WTC11 (cell line): ENCODE data around the gene DLG5. TPM values are rescaled to one million over a fixed set of nuclear protein-coding genes. Genes with fewer than 3 reads are reported as not detected.

ENCODE experiments used
- ATAC-seq: fragments of 200-7000 bp; cut with Tn5 transposase; 2 replicates; pipeline ENCODE4 v1.10.0; 2021; ENCODE audit warnings: mild to moderate bottlenecking, moderate library complexity
- CTCF ChIA-PET: fragments of 300-600 bp; sonication (Branson Sonifier 250); formaldehyde crosslinking; loops from one replicate; lab custom pipeline; 2021; ENCODE audit warnings: antibody characterized with exemption; lab: Charles Lee
- POLR2A ChIA-PET: fragments of 350-600 bp; sonication (Branson Sonifier 250); formaldehyde crosslinking; loops from one replicate; lab custom pipeline; 2021; ENCODE audit warnings: antibody characterized with exemption; lab: Charles Lee
- DNase-seq: peaks from one replicate; pipeline ENCODE4 v3.0.0; 2021; ENCODE audit warnings: low spot score
- H3K27ac Mint-ChIP-seq: 2 replicates; pipeline ENCODE4 v1.8.0; 2021; ENCODE audit warnings: mixed read lengths
- H3K27me3 Mint-ChIP-seq: 2 replicates; pipeline ENCODE4 v1.8.0; 2021; ENCODE audit warnings: low read depth, mild to moderate bottlenecking, moderate library complexity, mixed read lengths
- H3K36me3 Mint-ChIP-seq: 2 replicates; pipeline ENCODE4 v1.8.0; 2021; ENCODE audit warnings: mixed read lengths
- H3K4me1 Mint-ChIP-seq: 2 replicates; pipeline ENCODE4 v1.8.0; 2022; ENCODE audit warnings: mixed read lengths
- H3K4me3 Mint-ChIP-seq: 2 replicates; pipeline ENCODE4 v1.8.0; 2021; ENCODE audit warnings: mild to moderate bottlenecking, moderate library complexity, mixed read lengths
- H3K9me3 Mint-ChIP-seq: 2 replicates; pipeline ENCODE4 v1.8.0; 2021; ENCODE audit warnings: mixed read lengths
- E2F1 ChIP-seq: sonication (generic); formaldehyde crosslinking; IDR thresholded peaks from 2 replicates; pipeline ENCODE4 v1.8.0; 2022; ENCODE audit warnings: mild to moderate bottlenecking, missing genetic modification reagents
- E2F5 ChIP-seq: sonication (generic); formaldehyde crosslinking; IDR thresholded peaks from 2 replicates; pipeline ENCODE4 v1.8.1; 2022; ENCODE audit warnings: mild to moderate bottlenecking, moderate library complexity, missing genetic modification reagents
- FOXJ3 ChIP-seq: sonication (generic); formaldehyde crosslinking; IDR thresholded peaks from 2 replicates; pipeline ENCODE4 v1.9.0; 2021; ENCODE audit warnings: missing genetic modification reagents, mild to moderate bottlenecking, borderline replicate concordance
- GABPB1 ChIP-seq: sonication (generic); formaldehyde crosslinking; IDR thresholded peaks from 2 replicates; pipeline ENCODE4 v1.8.1; 2023; ENCODE audit warnings: mild to moderate bottlenecking, missing genetic modification reagents
- NR1H2 ChIP-seq: sonication (generic); formaldehyde crosslinking; IDR thresholded peaks from 2 replicates; pipeline ENCODE4 v1.9.0; 2021; ENCODE audit warnings: mild to moderate bottlenecking, moderate library complexity, missing genetic modification reagents
- PRRX2 ChIP-seq: fragments of 250-450 bp; sonication (Bioruptor Pico); IDR thresholded peaks from 2 replicates; pipeline ENCODE4 v1.8.0; 2021; ENCODE audit warnings: mild to moderate bottlenecking
- RORB ChIP-seq: fragments of 250-450 bp; sonication (Bioruptor Pico); IDR thresholded peaks from 2 replicates; pipeline ENCODE4 v1.9.0; 2021; ENCODE audit warnings: mild to moderate bottlenecking
- SP1 ChIP-seq: sonication (generic); formaldehyde crosslinking; conservative IDR thresholded peaks from 2 replicates; pipeline ENCODE4 v1.8.1; 2022; ENCODE audit warnings: missing genetic modification reagents
- TCF7 ChIP-seq: sonication (generic); formaldehyde crosslinking; IDR thresholded peaks from 2 replicates; pipeline ENCODE4 v1.8.0; 2022; ENCODE audit warnings: mild to moderate bottlenecking, low read depth, missing genetic modification reagents, moderate library complexity
- TEAD4 ChIP-seq: sonication (generic); formaldehyde crosslinking; IDR thresholded peaks from 2 replicates; pipeline ENCODE4 v1.8.0; 2022; ENCODE audit warnings: mild to moderate bottlenecking, missing genetic modification reagents
- ZBTB21 ChIP-seq: sonication (generic); formaldehyde crosslinking; IDR thresholded peaks from 2 replicates; pipeline ENCODE4 v1.8.1; 2023; ENCODE audit warnings: mild to moderate bottlenecking, missing genetic modification reagents, borderline replicate concordance
- ZNF263 ChIP-seq: sonication (generic); formaldehyde crosslinking; IDR thresholded peaks from 2 replicates; pipeline ENCODE4 v1.8.1; 2022; ENCODE audit warnings: low read depth, mild to moderate bottlenecking, moderate library complexity, missing genetic modification reagents
- ZNF281 ChIP-seq: sonication (generic); formaldehyde crosslinking; IDR thresholded peaks from 2 replicates; pipeline ENCODE4 v1.8.0; 2023; ENCODE audit warnings: mild to moderate bottlenecking, missing genetic modification reagents
- total RNA-seq: library from RNA; stranded (reverse); gene quantifications from 3 replicates; pipeline ENCODE4 v1.2.3, GENCODE V29; 2021
- TF ChIP-seq, protein P1 (sequence below): sonication (generic); formaldehyde crosslinking; IDR thresholded peaks from 2 replicates; pipeline ENCODE4 v1.8.1; 2023; ENCODE audit warnings: mild to moderate bottlenecking, missing genetic modification reagents, borderline replicate concordance
- TF ChIP-seq, protein P2 (sequence below): sonication (generic); formaldehyde crosslinking; IDR thresholded peaks from 2 replicates; pipeline ENCODE4 v1.8.0; 2022; ENCODE audit warnings: missing genetic modification reagents
- TF ChIP-seq, protein P3 (sequence below): fragments of 200-600 bp; IDR thresholded peaks from 2 replicates; pipeline ENCODE4 v1.8.0; 2022; ENCODE audit warnings: antibody characterized with exemption
- TF ChIP-seq, protein P4 (sequence below): sonication (generic); formaldehyde crosslinking; IDR thresholded peaks from 2 replicates; pipeline ENCODE4 v1.8.1; 2023; ENCODE audit warnings: mild to moderate bottlenecking, missing genetic modification reagents

DLG5 gene
- total RNA-seq, 1 experiment from 2014 or later = 65.5 TPM

- ChIA-PET CTCF (interaction anchor here (0.8 to 5.4 kb wide), 3 partner anchors 14 to 166 kb away, joined by 3 to 23 read pairs (median 13); no protein-coding TSS in a partner anchor), POLR2A (no interaction called here)
- DNase-seq = no peak
- no peaks in the 10 kb centered on the region for H3K4me1 Mint-ChIP-seq
- no peaks in the 10 kb centered on the region; the same call in 1 of the 2 replicates for H3K9me3 Mint-ChIP-seq
- TF ChIP-seq, protein P1, sequence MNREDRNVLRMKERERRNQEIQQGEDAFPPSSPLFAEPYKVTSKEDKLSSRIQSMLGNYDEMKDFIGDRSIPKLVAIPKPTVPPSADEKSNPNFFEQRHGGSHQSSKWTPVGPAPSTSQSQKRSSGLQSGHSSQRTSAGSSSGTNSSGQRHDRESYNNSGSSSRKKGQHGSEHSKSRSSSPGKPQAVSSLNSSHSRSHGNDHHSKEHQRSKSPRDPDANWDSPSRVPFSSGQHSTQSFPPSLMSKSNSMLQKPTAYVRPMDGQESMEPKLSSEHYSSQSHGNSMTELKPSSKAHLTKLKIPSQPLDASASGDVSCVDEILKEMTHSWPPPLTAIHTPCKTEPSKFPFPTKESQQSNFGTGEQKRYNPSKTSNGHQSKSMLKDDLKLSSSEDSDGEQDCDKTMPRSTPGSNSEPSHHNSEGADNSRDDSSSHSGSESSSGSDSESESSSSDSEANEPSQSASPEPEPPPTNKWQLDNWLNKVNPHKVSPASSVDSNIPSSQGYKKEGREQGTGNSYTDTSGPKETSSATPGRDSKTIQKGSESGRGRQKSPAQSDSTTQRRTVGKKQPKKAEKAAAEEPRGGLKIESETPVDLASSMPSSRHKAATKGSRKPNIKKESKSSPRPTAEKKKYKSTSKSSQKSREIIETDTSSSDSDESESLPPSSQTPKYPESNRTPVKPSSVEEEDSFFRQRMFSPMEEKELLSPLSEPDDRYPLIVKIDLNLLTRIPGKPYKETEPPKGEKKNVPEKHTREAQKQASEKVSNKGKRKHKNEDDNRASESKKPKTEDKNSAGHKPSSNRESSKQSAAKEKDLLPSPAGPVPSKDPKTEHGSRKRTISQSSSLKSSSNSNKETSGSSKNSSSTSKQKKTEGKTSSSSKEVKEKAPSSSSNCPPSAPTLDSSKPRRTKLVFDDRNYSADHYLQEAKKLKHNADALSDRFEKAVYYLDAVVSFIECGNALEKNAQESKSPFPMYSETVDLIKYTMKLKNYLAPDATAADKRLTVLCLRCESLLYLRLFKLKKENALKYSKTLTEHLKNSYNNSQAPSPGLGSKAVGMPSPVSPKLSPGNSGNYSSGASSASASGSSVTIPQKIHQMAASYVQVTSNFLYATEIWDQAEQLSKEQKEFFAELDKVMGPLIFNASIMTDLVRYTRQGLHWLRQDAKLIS (CRISPR knock-in tag) = no peak
- TF ChIP-seq ZBTB21 (CRISPR knock-in tag) (no peak), PRRX2 (CRISPR knock-in tag) (no peak), TCF7 (no peak), GABPB1 (CRISPR knock-in tag) (no peak), RORB (CRISPR knock-in tag) (no peak), ZNF281 (CRISPR knock-in tag) (no peak), FOXJ3 (CRISPR knock-in tag) (no peak), NR1H2 (CRISPR knock-in tag) (no peak), SP1 (CRISPR knock-in tag) (no peak), TEAD4 (CRISPR knock-in tag) (no peak), E2F5 (CRISPR knock-in tag) (no peak), E2F1 (no peak), ZNF263 (CRISPR knock-in tag) (no peak)
- TF ChIP-seq, protein P2, sequence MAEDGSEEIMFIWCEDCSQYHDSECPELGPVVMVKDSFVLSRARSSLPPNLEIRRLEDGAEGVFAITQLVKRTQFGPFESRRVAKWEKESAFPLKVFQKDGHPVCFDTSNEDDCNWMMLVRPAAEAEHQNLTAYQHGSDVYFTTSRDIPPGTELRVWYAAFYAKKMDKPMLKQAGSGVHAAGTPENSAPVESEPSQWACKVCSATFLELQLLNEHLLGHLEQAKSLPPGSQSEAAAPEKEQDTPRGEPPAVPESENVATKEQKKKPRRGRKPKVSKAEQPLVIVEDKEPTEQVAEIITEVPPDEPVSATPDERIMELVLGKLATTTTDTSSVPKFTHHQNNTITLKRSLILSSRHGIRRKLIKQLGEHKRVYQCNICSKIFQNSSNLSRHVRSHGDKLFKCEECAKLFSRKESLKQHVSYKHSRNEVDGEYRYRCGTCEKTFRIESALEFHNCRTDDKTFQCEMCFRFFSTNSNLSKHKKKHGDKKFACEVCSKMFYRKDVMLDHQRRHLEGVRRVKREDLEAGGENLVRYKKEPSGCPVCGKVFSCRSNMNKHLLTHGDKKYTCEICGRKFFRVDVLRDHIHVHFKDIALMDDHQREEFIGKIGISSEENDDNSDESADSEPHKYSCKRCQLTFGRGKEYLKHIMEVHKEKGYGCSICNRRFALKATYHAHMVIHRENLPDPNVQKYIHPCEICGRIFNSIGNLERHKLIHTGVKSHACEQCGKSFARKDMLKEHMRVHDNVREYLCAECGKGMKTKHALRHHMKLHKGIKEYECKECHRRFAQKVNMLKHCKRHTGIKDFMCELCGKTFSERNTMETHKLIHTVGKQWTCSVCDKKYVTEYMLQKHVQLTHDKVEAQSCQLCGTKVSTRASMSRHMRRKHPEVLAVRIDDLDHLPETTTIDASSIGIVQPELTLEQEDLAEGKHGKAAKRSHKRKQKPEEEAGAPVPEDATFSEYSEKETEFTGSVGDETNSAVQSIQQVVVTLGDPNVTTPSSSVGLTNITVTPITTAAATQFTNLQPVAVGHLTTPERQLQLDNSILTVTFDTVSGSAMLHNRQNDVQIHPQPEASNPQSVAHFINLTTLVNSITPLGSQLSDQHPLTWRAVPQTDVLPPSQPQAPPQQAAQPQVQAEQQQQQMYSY (CRISPR knock-in tag) = no peak
- TF ChIP-seq, protein P3, sequence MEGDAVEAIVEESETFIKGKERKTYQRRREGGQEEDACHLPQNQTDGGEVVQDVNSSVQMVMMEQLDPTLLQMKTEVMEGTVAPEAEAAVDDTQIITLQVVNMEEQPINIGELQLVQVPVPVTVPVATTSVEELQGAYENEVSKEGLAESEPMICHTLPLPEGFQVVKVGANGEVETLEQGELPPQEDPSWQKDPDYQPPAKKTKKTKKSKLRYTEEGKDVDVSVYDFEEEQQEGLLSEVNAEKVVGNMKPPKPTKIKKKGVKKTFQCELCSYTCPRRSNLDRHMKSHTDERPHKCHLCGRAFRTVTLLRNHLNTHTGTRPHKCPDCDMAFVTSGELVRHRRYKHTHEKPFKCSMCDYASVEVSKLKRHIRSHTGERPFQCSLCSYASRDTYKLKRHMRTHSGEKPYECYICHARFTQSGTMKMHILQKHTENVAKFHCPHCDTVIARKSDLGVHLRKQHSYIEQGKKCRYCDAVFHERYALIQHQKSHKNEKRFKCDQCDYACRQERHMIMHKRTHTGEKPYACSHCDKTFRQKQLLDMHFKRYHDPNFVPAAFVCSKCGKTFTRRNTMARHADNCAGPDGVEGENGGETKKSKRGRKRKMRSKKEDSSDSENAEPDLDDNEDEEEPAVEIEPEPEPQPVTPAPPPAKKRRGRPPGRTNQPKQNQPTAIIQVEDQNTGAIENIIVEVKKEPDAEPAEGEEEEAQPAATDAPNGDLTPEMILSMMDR = no peak
- TF ChIP-seq, protein P4, sequence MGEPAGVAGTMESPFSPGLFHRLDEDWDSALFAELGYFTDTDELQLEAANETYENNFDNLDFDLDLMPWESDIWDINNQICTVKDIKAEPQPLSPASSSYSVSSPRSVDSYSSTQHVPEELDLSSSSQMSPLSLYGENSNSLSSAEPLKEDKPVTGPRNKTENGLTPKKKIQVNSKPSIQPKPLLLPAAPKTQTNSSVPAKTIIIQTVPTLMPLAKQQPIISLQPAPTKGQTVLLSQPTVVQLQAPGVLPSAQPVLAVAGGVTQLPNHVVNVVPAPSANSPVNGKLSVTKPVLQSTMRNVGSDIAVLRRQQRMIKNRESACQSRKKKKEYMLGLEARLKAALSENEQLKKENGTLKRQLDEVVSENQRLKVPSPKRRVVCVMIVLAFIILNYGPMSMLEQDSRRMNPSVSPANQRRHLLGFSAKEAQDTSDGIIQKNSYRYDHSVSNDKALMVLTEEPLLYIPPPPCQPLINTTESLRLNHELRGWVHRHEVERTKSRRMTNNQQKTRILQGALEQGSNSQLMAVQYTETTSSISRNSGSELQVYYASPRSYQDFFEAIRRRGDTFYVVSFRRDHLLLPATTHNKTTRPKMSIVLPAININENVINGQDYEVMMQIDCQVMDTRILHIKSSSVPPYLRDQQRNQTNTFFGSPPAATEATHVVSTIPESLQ (CRISPR knock-in tag) = no peak
- H3K27ac Mint-ChIP-seq = no peak overlapping the region; the same call in 1 of the 2 replicates
- H3K27me3 Mint-ChIP-seq = no peaks in the 10 kb centered on the region
- no peak overlapping the region for H3K4me3 Mint-ChIP-seq
- ATAC-seq = no peak
- H3K36me3 Mint-ChIP-seq = no peaks in the 10 kb centered on the region
Measured at GRCh38 chr10:77770868-77771175, 155.7 kb downstream of the DLG5 start.
